B cell (primary cell): Measurements from ENCODE around the gene CCNE1. TPM values are rescaled to one million over a fixed set of nuclear protein-coding genes. Genes with fewer than 3 reads are reported as not detected.

Experiments used
- ATAC-seq: fragments of 200-7000 bp; cut with Tn5 transposase; one replicate; pipeline ENCODE4 v1.10.0; 2021; ENCODE audit warnings: low read depth, mild to moderate bottlenecking, moderate number of reproducible peaks, moderate library complexity
- CTCF ChIA-PET: fragments of 350-600 bp; sonication (Branson Sonifier 250); formaldehyde crosslinking; loops from one replicate; lab custom pipeline; 2021; ENCODE audit warnings: antibody characterized with exemption, inconsistent platforms; lab: Charles Lee
- POLR2A ChIA-PET: fragments of 350-600 bp; sonication (Branson Sonifier 250); formaldehyde crosslinking; loops from one replicate; lab custom pipeline; 2021; ENCODE audit warnings: antibody characterized with exemption; lab: Charles Lee
- DNase-seq: peaks from one replicate; pipeline ENCODE4 v3.0.0; 2013
- H2AFZ ChIP-seq: 2 replicates; pipeline ENCODE4 v1.6.1; 2012; ENCODE audit warnings: mild to moderate bottlenecking, low read depth, low read length; ENCODE audit not compliant: insufficient read depth, poor library complexity, severe bottlenecking
- H3K27ac ChIP-seq, 2 donors: 1 replicate in 1 of 2; 2 replicates in 1 of 2; pipeline ENCODE4 v1.5.1; 2012 to 2013; ENCODE audit warnings: low read length in 2 of 2, mild to moderate bottlenecking in 2 of 2, moderate library complexity in 1 of 2
- H3K27me3 ChIP-seq, 4 experiments: fragments of 200-600 bp in 1 of 4; sonication (generic) in 1 of 4; replicated peaks in 1 of 4; 1 replicate in 2 of 4; 2 replicates in 2 of 4; pipeline versions ENCODE4 v1.6.1 to v1.7.0; 2013 to 2016; ENCODE audit warnings: low read length in 3 of 4, mild to moderate bottlenecking in 2 of 4, mixed read lengths in 1 of 4, moderate library complexity in 1 of 4; ENCODE audit not compliant: insufficient read depth in 4 of 4, control insufficient read depth in 3 of 4; ENCODE audit errors: control extremely low read depth in 1 of 4
- H3K36me3 ChIP-seq, 2 experiments: replicated peaks in 1 of 2; 1 replicate in 1 of 2; 2 replicates in 1 of 2; pipeline versions ENCODE4 v1.6.1 to v1.7.1; 2013; ENCODE audit warnings: low read length in 1 of 2; ENCODE audit not compliant: insufficient read depth in 2 of 2, control insufficient read depth in 1 of 2; ENCODE audit errors: control extremely low read depth in 1 of 2, extremely low read depth in 1 of 2
- H3K4me1 ChIP-seq, 2 donors: fragments of 200-600 bp in 1 of 2; sonication (generic) in 1 of 2; 1 replicate in 1 of 2; 2 replicates in 1 of 2; pipeline versions ENCODE4 v1.5.1 to v1.6.1; 2013 to 2017; ENCODE audit warnings: low read length in 2 of 2; ENCODE audit not compliant: control insufficient read depth in 2 of 2, insufficient read depth in 2 of 2
- H3K4me2 ChIP-seq: replicated peaks from 2 replicates; pipeline ENCODE3; 2012; ENCODE audit warnings: mild to moderate bottlenecking, low read depth, low read length; ENCODE audit not compliant: poor library complexity, severe bottlenecking
- H3K4me3 ChIP-seq, 5 experiments: fragments of 200-600 bp in 1 of 5; sonication (generic) in 1 of 5; 1 replicate in 3 of 5; 2 replicates in 2 of 5; pipeline versions ENCODE4 v1.5.1 to v1.7.0; 2011 to 2016; ENCODE audit warnings: low read length in 4 of 5, mild to moderate bottlenecking in 4 of 5, low read depth in 2 of 5, control low read depth in 1 of 5, moderate library complexity in 1 of 5; ENCODE audit not compliant: insufficient read depth in 1 of 5; ENCODE audit errors: control extremely low read depth in 1 of 5, extremely low read depth in 1 of 5
- H3K79me2 ChIP-seq: fragments of 200-600 bp; sonication (generic); one replicate; pipeline ENCODE4 v1.6.0; 2016; ENCODE audit warnings: low read length; ENCODE audit not compliant: control insufficient read depth, insufficient read depth
- H3K9ac ChIP-seq: fragments of 200-600 bp; sonication (generic); 2 replicates; pipeline ENCODE4 v1.6.1; 2017; ENCODE audit warnings: mild to moderate bottlenecking, low read length, moderate library complexity
- H3K9me3 ChIP-seq, 3 donors: one replicate each; pipeline versions ENCODE4 v1.6.1 to v1.7.1; 2013; ENCODE audit warnings: low read length in 2 of 3; ENCODE audit not compliant: control insufficient read depth in 2 of 3, insufficient read depth in 1 of 3; ENCODE audit errors: control extremely low read depth in 1 of 3
- H4K20me1 ChIP-seq: 2 replicates; pipeline ENCODE4 v1.6.0; 2012; ENCODE audit warnings: mild to moderate bottlenecking, low read length; ENCODE audit not compliant: insufficient read depth, control insufficient read depth, poor library complexity, severe bottlenecking
- H3K27ac Mint-ChIP-seq: one replicate; pipeline ENCODE4 v1.8.0; 2021; ENCODE audit warnings: mixed read lengths
- H3K27me3 Mint-ChIP-seq: one replicate; pipeline ENCODE4 v1.8.0; 2021; ENCODE audit warnings: mixed read lengths
- H3K4me1 Mint-ChIP-seq: one replicate; pipeline ENCODE4 v1.8.0; 2021; ENCODE audit warnings: mixed read lengths
- H3K4me3 Mint-ChIP-seq: one replicate; pipeline ENCODE4 v1.8.0; 2021; ENCODE audit warnings: mixed read lengths
- H3K9me3 Mint-ChIP-seq: one replicate; pipeline ENCODE4 v1.8.0; 2022; ENCODE audit warnings: mixed read lengths; ENCODE audit not compliant: insufficient read depth
- EZH2 ChIP-seq: IDR thresholded peaks from 2 replicates; pipeline ENCODE4 v1.6.1; 2012; ENCODE audit warnings: borderline replicate concordance, low read depth, mild to moderate bottlenecking, moderate library complexity, low read length; ENCODE audit not compliant: insufficient read depth, poor library complexity, severe bottlenecking
- WGBS: methylation state at CpG from one replicate; pipeline ENCODE4 v1.1.5; 2013; ENCODE audit warnings: missing lambda C conversion rate; ENCODE audit not compliant: insufficient coverage; 5-methylcytosine and 5-hydroxymethylcytosine counted together
- intact Hi-C: fragments of 100-400 bp; cut with micrococcal nuclease; formaldehyde crosslinking; loops from one replicate; pipeline ENCODE4 v1.10.0; 2022
- polyA plus RNA-seq: library from polyadenylated mRNA; depleted of rRNA; stranded (reverse); fragments of >200 nt; gene quantifications from 2 replicates; pipeline ENCODE4 v1.2.3, GENCODE V29; 2012
- total RNA-seq, 2 donors: library from RNA; stranded (reverse); fragments of 120-200 nt in 1 of 2; gene quantifications; 1 replicate in 1 of 2; 2 replicates in 1 of 2; pipeline versions ENCODE4 v1.2.3 to v1.2.4, GENCODE V29; 2013 to 2022
- TF ChIP-seq, protein P1 (sequence below): fragments of 200-600 bp; IDR thresholded peaks from one replicate; pipeline ENCODE4 v1.8.0; 2022; ENCODE audit warnings: antibody characterized with exemption, mild to moderate bottlenecking

CCNE1 gene
- total and polyA plus RNA-seq, 2 donors (not counting 1 experiment from before 2014, with no cell fraction given), result 2.5 to 2.8 TPM

DNA sequence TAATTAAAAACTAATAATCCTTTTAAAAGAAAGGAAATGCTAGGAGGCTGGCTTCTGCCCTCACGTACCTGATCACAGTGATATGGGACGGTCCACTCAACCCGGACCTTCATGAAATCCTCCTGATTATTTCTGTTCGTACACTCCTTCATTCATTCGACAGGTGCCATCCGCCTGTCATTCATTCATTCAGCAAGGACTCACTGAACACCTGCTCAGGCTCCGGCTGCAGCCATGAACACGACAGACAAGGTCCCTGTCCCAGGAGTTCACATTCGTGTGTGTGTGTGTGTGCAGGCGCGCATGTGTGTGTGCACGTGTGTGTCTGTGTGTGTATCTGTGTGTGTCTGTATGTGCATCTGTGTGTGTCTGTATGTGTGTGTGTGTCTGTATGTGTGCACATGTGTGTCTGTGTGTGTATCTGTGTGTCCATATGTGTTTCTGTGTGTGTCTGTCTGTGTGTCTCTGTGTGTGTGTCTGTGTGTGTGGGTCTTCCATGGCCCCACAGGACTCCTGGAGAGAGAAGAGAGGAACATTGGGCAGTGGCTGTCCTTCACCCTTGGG, 28.1 kb upstream of the CCNE1 start:
- no peak overlapping the region for H3K9ac ChIP-seq
- no peak overlapping the region for H3K4me3 ChIP-seq
- Mint-ChIP-seq H3K27ac (no peak overlapping the region), H3K4me1 (no peaks in the 10 kb centered on the region), H3K4me3 (no peak overlapping the region), H3K27me3 (peaks cover 7% of the 10 kb centered on the region), H3K9me3 (no peaks in the 10 kb centered on the region)
- no peak overlapping the region for H3K4me2 ChIP-seq
- H3K27me3 ChIP-seq, result no peaks in the 10 kb centered on the region
- ChIA-PET POLR2A (no interaction called here), CTCF (no interaction called here)
- H2AFZ ChIP-seq, result no peak overlapping the region
- H4K20me1 ChIP-seq, result no peaks in the 10 kb centered on the region
- no peak for DNase-seq
- no peaks in the 10 kb centered on the region for H3K36me3 ChIP-seq
- peaks cover 0 to 5% (median 0%) of the 10 kb centered on the region in 3 donors for H3K9me3 ChIP-seq
- ATAC-seq, result no peak
- no peaks in the 10 kb centered on the region for H3K79me2 ChIP-seq
- 98% methylated on average over 10 of the region's 12 CpGs for WGBS
- intact Hi-C loops, result no loop called here
- TF ChIP-seq EZH2, result no peak
- TF ChIP-seq, protein P1, sequence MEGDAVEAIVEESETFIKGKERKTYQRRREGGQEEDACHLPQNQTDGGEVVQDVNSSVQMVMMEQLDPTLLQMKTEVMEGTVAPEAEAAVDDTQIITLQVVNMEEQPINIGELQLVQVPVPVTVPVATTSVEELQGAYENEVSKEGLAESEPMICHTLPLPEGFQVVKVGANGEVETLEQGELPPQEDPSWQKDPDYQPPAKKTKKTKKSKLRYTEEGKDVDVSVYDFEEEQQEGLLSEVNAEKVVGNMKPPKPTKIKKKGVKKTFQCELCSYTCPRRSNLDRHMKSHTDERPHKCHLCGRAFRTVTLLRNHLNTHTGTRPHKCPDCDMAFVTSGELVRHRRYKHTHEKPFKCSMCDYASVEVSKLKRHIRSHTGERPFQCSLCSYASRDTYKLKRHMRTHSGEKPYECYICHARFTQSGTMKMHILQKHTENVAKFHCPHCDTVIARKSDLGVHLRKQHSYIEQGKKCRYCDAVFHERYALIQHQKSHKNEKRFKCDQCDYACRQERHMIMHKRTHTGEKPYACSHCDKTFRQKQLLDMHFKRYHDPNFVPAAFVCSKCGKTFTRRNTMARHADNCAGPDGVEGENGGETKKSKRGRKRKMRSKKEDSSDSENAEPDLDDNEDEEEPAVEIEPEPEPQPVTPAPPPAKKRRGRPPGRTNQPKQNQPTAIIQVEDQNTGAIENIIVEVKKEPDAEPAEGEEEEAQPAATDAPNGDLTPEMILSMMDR, result no peak
- H3K27ac ChIP-seq, result no peak overlapping the region
- no peaks in the 10 kb centered on the region for H3K4me1 ChIP-seq

DNA sequence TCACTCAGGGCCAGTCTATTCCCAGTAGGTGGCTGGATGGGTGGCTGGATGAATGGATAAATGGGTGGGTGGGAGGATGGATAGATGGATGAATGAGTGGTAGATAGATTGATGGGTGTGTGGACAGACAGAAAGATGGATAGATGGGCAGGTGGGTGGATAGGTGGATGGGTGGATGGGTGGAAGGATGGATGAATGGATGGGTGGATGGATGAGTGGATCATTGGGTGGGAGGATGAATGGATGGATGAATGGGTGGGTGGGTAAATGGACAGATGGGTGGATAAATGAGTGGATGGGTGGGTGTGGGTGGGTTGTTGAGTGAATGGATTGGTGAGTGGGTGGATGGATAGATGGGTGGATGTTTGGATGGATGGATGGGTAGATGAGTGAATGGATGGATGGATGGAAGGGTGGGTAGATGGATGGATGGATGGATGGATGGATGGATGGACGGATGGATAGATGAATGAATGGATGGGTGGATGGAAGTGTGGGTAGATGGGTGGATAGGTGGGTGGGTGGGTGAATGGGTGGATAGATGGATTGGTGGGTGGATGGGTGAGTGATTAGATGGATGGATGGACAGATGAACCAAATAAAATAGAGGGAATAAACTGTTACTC, 27.1 kb upstream of the CCNE1 start:
- POLR2A ChIA-PET, result no interaction called here
- H3K4me3 Mint-ChIP-seq, result no peak overlapping the region

More for the DNA sequence above, 27.1 kb upstream of the CCNE1 start:
- H3K27me3 Mint-ChIP-seq, result peaks cover 7% of the 10 kb centered on the region
- intact Hi-C loops, result no loop called here
- WGBS, result 64% methylated on average over 1 of the region's 1 CpG
- H3K36me3 ChIP-seq, result no peaks in the 10 kb centered on the region
- H2AFZ ChIP-seq, result no peak overlapping the region
- DNase-seq, result no peak
- H3K27me3 ChIP-seq, result no peaks in the 10 kb centered on the region
- H3K9ac ChIP-seq, result no peak overlapping the region
- H3K4me2 ChIP-seq, result no peak overlapping the region
- H3K4me1 Mint-ChIP-seq, result no peaks in the 10 kb centered on the region
- no peak overlapping the region for H3K4me3 ChIP-seq
- no peaks in the 10 kb centered on the region for H4K20me1 ChIP-seq
- H3K9me3 Mint-ChIP-seq, result no peaks in the 10 kb centered on the region
- ATAC-seq, result no peak
- TF ChIP-seq EZH2, result no peak
- TF ChIP-seq, protein P1, result no peak
- H3K79me2 ChIP-seq, result no peaks in the 10 kb centered on the region
- H3K4me1 ChIP-seq, result no peaks in the 10 kb centered on the region
- peaks cover 0 to 5% (median 0%) of the 10 kb centered on the region in 3 donors for H3K9me3 ChIP-seq
- CTCF ChIA-PET, result no interaction called here
- no peak overlapping the region for H3K27ac ChIP-seq
- no peak overlapping the region for H3K27ac Mint-ChIP-seq
